HG03571 (cell line): ENCODE results near the gene SAFB.
"Not testable (repeated sequence)": the region's sequence is repeated elsewhere in the genome, so short reads cannot be mapped to it uniquely, and the experiment has no call there.

ENCODE experiments used
- ATAC-seq: cut with Tn5 transposase; IDR thresholded peaks from one replicate; pipeline ENCODE4 v1.9.1; 2021; ENCODE audit not compliant: unreplicated experiment

SAFB gene

GRCh38 chr19:5594521-5594950, 28.3 kb upstream of the SAFB start:
- no peak for ATAC-seq

- no peak for ATAC-seq
These were observed 27.8 kb upstream of the SAFB start for GRCh38 chr19:5595129-5595528.

- ATAC-seq = no peak
These were observed 27.1 kb upstream of the SAFB start for GRCh38 chr19:5595745-5596144.

DNA sequence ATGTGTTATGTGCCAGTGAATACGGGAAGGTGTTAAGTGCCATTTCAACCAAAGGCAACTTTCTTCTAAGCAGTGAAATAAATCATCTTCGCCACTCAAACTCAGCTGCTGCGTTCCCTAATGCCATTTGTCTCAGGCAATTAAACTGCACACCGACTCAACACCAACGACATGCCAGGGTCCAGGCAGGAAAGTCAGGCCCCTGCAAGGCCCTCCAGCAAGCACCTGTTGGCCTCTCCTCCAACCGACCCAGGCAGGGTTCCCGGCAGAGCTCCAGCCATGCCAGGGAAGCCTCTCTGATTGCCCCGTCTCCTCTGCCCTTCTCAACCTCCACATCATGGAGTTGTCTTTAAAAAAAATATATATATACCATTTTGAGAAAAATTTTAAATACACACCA, 22.1 kb upstream of the SAFB start:
- no peak for ATAC-seq

DNA sequence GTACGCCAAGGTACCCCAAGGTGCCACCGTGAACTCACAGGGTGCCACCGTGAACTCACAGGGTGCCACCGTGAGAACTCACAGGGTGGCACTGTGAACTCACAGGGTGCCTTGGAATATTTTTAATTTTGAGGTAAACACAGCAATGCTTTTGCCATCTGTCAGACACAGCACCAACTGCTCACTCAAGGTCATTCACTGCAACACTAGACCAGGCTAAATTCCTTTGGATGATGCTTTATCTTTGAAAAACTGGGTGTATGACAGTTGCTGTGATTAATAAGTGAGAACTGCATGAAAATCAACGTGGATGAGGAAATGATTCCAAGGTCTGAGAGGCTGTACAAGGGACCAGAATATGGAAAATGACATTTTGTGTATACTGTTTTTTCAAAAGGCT, 19.3 kb upstream of the SAFB start:
- no peak for ATAC-seq

DNA sequence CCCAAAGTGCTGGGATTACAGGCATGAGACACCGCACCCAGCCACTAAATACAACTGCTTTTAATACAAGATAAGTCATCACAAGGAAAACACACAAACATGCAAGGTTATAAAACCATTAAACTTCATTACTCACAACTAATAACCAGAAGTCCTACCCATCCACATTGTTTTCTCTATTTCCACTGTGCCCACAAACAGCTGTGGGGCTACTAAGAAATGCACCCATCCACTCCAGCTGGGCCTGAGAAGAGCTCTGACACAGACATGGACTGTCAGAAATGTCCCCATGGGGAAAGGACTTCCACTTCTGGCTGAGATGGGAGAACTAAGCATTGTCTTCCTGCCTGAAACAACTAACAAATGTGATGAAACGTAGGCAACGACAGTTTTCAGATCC, 17.5 kb upstream of the SAFB start:
- ATAC-seq = no peak

DNA sequence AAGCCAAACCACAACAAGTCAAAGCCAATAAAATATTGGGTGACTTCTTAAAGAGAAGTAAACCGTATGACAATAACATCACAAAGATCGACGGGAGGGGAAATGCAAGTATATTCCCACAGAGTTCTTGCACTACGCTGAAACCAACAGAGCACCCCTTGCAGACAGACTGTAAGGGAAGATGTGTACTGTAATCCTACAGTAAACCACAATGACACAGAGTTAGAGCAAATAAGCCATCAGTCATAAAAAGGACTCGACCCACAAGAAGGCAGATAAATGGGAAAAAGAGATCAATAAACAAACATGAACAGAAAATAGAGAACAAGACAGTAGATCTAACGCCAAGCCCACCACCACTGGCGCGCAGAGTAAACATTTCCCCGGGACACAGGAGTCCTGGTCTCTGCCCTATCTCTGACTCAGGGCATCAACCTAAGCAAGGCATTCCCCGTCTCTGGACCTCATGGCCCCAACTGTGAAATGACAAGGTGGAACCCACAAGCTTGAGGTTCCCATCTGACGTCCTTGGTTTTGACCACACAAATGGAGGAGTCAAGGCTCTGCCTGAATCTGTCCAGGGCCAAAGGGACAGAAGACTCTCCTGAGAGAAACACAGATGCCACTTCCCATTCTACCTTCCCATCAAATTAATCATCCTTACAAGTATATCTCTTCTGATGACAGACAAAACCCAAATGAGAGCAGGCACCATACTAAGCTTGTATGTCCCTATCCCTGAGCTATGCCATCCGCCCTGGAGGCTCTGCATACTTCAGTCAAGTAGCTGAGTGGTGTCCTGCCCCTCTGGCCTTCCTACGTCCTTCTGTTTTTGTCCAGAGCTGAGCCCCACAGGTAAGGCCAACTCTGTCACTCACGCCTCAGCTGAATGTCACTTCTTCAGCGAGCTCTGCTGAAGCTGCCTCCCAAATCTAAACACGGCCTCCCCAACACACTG, 15.3 kb upstream of the SAFB start:
- no peak for ATAC-seq

GRCh38 chr19:5608291-5608690, 14.6 kb upstream of the SAFB start:
- ATAC-seq = no peak

DNA sequence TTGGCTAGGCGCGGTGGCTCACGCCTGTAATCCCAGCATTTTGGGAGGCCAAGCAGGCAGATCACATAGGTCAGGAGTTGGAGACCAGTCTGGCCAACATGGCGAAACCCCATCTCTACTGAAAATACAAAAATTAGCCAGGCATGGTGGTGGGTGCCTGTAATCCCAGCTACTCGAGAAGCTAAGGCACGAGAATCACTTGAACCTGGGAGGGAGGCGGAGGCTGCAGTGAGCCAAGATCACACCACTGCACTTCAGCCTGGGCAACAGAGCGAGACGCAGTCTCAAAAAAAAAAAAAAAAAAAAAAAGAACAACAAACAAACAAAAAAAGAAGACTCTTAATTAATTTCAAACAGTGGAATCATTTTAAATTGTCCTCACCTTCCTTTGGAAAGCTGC, 14.1 kb upstream of the SAFB start:
- not testable (repeated sequence) for ATAC-seq

DNA sequence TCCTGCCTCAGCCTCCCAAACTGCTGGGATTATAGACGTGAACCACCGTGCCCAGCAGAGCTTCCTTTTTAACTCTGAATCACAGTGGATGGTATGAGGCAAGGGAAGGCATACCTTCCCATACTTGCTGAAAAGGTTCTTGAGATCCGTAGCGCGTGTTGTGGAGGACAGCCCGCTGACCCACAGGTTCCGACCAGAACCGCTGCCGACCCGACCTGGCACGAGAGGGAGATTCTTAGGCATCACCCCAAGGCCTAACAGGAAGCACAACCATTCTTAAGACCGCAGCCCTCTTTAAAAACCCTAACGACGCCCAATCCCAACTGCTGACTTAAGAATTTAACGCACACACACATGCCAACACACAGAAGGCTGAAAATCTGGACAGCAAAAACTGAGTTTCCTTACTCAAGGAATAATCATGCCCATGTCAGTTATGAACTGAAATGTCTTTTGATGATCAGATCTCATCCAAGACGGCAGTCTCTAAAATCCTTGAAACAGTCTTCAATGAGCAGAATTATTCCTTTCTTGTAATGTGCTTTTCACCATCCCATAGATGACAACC, 12.9 kb upstream of the SAFB start:
- ATAC-seq = no peak

- ATAC-seq = no peak
These were observed 9.7 kb upstream of the SAFB start for GRCh38 chr19:5612891-5613865.

DNA sequence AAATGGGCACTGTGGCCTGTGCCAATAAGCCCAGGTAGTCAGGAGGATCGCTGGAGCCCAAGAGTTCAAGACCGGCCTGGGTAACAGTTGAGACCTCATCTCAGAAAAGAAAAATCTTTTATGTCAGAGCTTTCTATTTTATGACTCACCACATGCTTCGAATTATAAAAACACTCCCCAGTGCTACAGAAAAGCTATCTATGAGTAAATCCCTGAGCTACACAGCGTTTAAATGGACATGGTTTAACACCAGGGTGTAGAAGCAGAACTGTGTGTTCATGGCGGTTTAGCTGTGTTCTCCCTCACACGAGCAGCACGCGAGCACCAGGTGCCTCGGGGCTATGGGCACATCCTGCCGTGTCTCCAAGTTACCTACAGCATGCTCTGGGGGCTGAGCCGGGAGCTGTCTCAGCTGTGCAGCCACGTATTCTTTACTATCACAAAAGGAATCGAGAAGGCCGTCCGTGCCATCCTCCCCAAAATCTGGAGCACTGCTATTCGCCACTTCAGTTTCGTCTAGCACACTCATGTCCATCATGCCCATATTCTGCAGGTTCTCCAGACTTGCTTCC, 7.0 kb upstream of the SAFB start:
- ATAC-seq = no peak

- ATAC-seq = no peak
These were observed 5.8 kb upstream of the SAFB start for GRCh38 chr19:5617080-5617479.

- no peak for ATAC-seq
These were observed 4.3 kb upstream of the SAFB start for GRCh38 chr19:5618591-5618990.

DNA sequence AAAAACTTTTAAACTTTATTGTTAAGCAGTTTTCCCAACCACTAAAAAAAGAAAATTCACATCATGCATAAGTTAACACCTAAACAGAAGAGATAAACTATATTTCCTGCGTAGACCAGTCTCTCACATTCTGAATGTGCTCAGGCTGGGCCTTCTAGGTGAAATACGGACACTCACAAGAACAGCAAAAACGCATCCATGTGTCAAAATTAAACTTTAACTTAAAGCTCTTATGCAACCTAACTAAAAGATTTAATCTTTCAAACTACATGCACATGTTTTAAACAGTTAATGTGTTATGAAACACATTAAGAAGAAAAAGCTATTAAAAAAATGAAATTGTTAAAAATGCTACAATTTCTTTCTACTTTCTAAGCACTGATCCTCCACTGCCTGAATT, 2.9 kb upstream of the SAFB start:
- no peak for ATAC-seq

GRCh38 chr19:5621311-5621944, 1.5 kb upstream of the SAFB start:
- no peak for ATAC-seq

DNA sequence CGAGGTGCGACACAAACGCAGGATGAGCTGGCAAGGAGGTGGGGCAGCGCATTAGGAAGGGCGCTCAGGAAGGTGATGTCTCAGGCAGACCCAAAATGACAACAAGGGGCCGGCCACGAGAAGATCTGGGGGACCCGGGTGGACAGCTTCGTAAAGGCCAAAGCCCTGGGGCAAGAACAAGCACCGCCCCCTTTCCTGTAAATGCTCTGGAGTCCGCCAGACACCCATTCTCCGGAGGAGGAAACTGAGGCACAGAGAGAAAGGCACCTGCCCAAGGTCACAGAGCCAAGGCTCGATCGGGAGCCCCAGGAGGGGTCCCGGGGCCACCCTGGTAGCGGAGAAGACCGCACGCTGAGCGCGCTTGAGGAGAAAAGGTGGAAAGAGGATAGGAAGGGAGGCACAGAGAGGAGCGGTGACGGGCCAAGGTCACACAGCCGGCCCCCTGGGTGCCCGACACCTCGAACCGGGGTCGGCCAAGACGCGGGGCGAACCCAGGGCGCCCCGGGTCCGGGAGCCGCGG, 878 bp upstream of the SAFB start:
- no peak for ATAC-seq

DNA sequence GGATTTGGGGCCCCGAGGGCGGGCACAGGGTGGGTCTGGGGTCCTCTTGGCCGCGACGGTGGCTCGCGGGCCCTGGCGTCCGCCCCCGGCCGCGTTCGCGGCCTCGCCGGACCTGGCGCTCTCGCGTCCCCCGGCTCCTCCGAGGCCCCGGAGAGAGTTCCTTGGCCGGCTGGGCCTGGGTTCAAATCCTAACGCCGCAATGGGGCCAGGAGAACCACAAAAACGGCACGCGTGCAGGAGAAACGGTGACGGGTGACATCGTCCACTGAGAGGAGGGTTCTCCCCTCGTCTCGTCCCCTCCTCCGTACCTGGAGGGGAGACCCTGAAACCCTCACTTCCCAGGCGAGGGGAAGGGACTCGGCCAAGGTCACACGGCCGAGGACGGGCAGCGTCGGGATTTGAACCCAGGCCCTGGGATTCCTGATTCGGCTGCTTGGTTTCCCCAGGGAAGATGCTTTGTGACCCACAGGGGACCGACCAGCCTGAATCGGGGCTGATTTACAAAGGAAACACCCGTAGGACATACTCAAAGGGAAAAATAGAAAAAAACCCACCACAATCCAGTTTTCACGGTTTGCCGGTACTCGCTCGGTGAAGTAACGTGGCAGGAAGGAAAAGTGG, 624 bp downstream of the SAFB start:
- ATAC-seq = no peak

DNA sequence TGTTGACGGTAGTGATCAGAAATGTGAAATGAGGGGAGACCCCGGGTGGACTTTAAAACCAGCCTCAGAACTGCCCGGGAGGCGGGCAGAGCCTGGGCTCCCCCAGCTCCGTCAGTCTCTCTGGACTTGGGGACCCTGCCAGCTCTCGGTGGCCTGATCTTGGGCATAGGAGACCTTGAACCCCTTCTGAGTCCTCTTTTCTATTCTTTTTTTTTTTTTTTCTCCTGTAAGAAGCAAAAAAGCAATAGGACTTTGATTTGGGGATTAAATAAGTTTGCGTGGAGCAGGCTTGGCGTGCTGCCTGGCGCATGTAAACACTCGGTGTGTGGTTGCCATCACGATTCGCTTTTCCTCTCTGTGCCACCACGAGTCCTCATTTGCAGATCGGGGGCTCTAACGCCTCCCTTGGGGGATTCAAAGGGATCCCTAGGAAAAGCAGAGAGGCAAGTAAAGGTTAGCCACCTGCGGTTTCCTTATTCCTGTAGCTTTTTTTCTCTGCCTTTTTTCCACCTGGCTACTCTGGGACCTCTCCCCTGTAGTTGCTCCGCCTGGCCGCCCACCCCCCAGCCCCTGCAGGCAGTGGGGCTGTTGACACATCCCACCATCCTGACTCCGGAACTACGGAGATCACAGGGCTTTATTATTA, 1.3 kb downstream of the SAFB start:
- no peak for ATAC-seq
